Suprapubic skin (tissue), 4 donors: ENCODE data around the gene YES1. TPM values are rescaled to one million over a fixed set of nuclear protein-coding genes. Genes with fewer than 3 reads are reported as not detected.
"Not testable (repeated sequence)": the region's sequence is repeated elsewhere in the genome, so short reads cannot be mapped to it uniquely, and the experiment has no call there.

Source experiments
- DNase-seq, 2 donors: peaks; one replicate each; pipeline ENCODE4 v3.0.0-alpha.2; 2019; ENCODE audit warnings: low spot score in 2 of 2
- H3K27ac ChIP-seq: fragments of 200-600 bp; sonication (generic); one replicate; pipeline ENCODE4 v1.5.1; 2019
- H3K27me3 ChIP-seq: fragments of 200-600 bp; sonication (generic); one replicate; pipeline ENCODE4 v1.5.1; 2019
- H3K36me3 ChIP-seq: fragments of 200-600 bp; sonication (generic); one replicate; pipeline ENCODE4 v1.5.1; 2019
- H3K4me1 ChIP-seq: fragments of 200-600 bp; sonication (generic); one replicate; pipeline ENCODE4 v1.5.1; 2019
- H3K4me3 ChIP-seq: fragments of 200-600 bp; sonication (generic); one replicate; pipeline ENCODE4 v1.5.1; 2019; ENCODE audit warnings: mild to moderate bottlenecking
- H3K9me3 ChIP-seq: fragments of 200-600 bp; sonication (generic); one replicate; pipeline ENCODE4 v1.5.1; 2019
- CTCF ChIP-seq, 2 donors: fragments of 200-600 bp in 1 of 2; fragments of 450-650 bp in 1 of 2; sonication (generic) in 1 of 2; IDR thresholded peaks; one replicate each; pipeline ENCODE4 v1.5.1; 2016 to 2019; ENCODE audit warnings: antibody characterized with exemption in 2 of 2, mild to moderate bottlenecking in 1 of 2, moderate library complexity in 1 of 2
- EP300 ChIP-seq: sonication (generic); formaldehyde crosslinking; IDR thresholded peaks from one replicate; pipeline ENCODE4 v1.6.1; 2017; ENCODE audit warnings: antibody characterized with exemption
- POLR2A ChIP-seq, 2 donors: fragments of 450-650 bp; IDR thresholded peaks; one replicate each; pipeline ENCODE4 v1.6.1; 2017; ENCODE audit warnings: antibody characterized with exemption in 2 of 2, mild to moderate bottlenecking in 2 of 2, moderate library complexity in 2 of 2
- POLR2AphosphoS5 ChIP-seq, 3 donors: sonication (generic); formaldehyde crosslinking; IDR thresholded peaks; one replicate each; pipeline ENCODE4 v1.6.1; 2017; ENCODE audit warnings: antibody characterized with exemption in 3 of 3
- WGBS: methylation state at CpG from one replicate; pipeline ENCODE4 v1.1.5; 2018; 5-methylcytosine and 5-hydroxymethylcytosine counted together
- total RNA-seq, 4 donors: library from RNA; depleted of rRNA; stranded (reverse); fragments of >200 nt; gene quantifications; one replicate each; pipeline ENCODE4 v1.1.0, GENCODE V29; 2016

The YES1 gene
- total RNA-seq, 4 donors from 2014 or later, result 98.6 to 102 (median 100) TPM

GRCh38 chr18:688323-688722 lies 123.7 kb downstream of the YES1 start:
- DNase-seq, result no peak
- 84% methylated on average over 5 of the region's 5 CpGs for WGBS
- Histone ChIP-seq H3K9me3 (no peaks in the 10 kb centered on the region), H3K27me3 (no peaks in the 10 kb centered on the region), H3K4me3 (no peak overlapping the region), H3K36me3 (peaks cover 61% of the 10 kb centered on the region), H3K27ac (no peak overlapping the region), H3K4me1 (no peaks in the 10 kb centered on the region)
- TF ChIP-seq POLR2A (IDR thresholded peaks at IDR 0.05) (no peak), CTCF (IDR thresholded peaks at IDR 0.05) (no peak), EP300 (no peak), POLR2AphosphoS5 (IDR thresholded peaks at IDR 0.05) (no peak)

GRCh38 chr18:686339-687111 lies 125.5 kb downstream of the YES1 start:
- no peak for TF ChIP-seq POLR2A (IDR thresholded peaks at IDR 0.05)
- WGBS, result 85% methylated on average over 11 of the region's 11 CpGs
- Histone ChIP-seq H3K4me3 (no peak overlapping the region), H3K9me3 (no peaks in the 10 kb centered on the region), H3K27ac (no peak overlapping the region), H3K36me3 (peaks cover 62% of the 10 kb centered on the region), H3K27me3 (no peaks in the 10 kb centered on the region), H3K4me1 (no peaks in the 10 kb centered on the region)
- DNase-seq, result no peak

- H3K36me3 ChIP-seq, result peaks cover 66% of the 10 kb centered on the region
- H3K4me1 ChIP-seq, result no peaks in the 10 kb centered on the region
- TF ChIP-seq POLR2A (IDR thresholded peaks at IDR 0.05) (no peak), EP300 (no peak), CTCF (IDR thresholded peaks at IDR 0.05) (no peak), POLR2AphosphoS5 (IDR thresholded peaks at IDR 0.05) (no peak)
- whole genome bisulfite sequencing, result 91% methylated on average over 3 of the region's 3 CpGs
- H3K4me3 ChIP-seq, result no peak overlapping the region
- no peak for DNase-seq
- H3K27ac ChIP-seq, result no peak overlapping the region
- H3K27me3 ChIP-seq, result no peaks in the 10 kb centered on the region
- no peaks in the 10 kb centered on the region for H3K9me3 ChIP-seq
Observed at GRCh38 chr18:685438-685837, 126.6 kb downstream of the YES1 start.

- Histone ChIP-seq H3K4me1 (no peaks in the 10 kb centered on the region), H3K36me3 (peaks cover 65% of the 10 kb centered on the region), H3K27ac (no peak overlapping the region), H3K4me3 (no peak overlapping the region), H3K27me3 (no peaks in the 10 kb centered on the region), H3K9me3 (no peaks in the 10 kb centered on the region)
- 94% methylated on average over 2 of the region's 5 CpGs for WGBS
- TF ChIP-seq EP300 (no peak), CTCF (IDR thresholded peaks at IDR 0.05) (no peak), POLR2A (IDR thresholded peaks at IDR 0.05) (no peak), POLR2AphosphoS5 (IDR thresholded peaks at IDR 0.05) (no peak)
- no peak for DNase-seq
Observed at GRCh38 chr18:683531-683930, 128.5 kb downstream of the YES1 start.

- Histone ChIP-seq H3K27ac (no peak overlapping the region), H3K9me3 (no peaks in the 10 kb centered on the region), H3K27me3 (no peaks in the 10 kb centered on the region), H3K36me3 (peaks cover 71% of the 10 kb centered on the region), H3K4me3 (no peak overlapping the region), H3K4me1 (no peaks in the 10 kb centered on the region)
- no peak for TF ChIP-seq POLR2AphosphoS5 (IDR thresholded peaks at IDR 0.05)
- TF ChIP-seq EP300, result no peak
- no peak for TF ChIP-seq CTCF (IDR thresholded peaks at IDR 0.05)
- TF ChIP-seq POLR2A (IDR thresholded peaks at IDR 0.05), result no peak
- no peak for DNase-seq
Observed at GRCh38 chr18:682833-683232, 129.2 kb downstream of the YES1 start.

- H3K9me3 ChIP-seq, H3K4me1 ChIP-seq, H3K27ac ChIP-seq, H3K4me3 ChIP-seq, DNase-seq, H3K27me3 ChIP-seq: not testable (repeated sequence)
- 94% methylated on average over 9 of the region's 9 CpGs for WGBS
- peaks cover 71% of the 10 kb centered on the region for H3K36me3 ChIP-seq
Observed at GRCh38 chr18:682416-682815, 129.6 kb downstream of the YES1 start.
